HG03280 (cell line): ENCODE results near the gene ZDHHC20.

Experiments
- ATAC-seq: cut with Tn5 transposase; IDR thresholded peaks from one replicate; pipeline ENCODE4 v1.9.1; 2021; ENCODE audit warnings: mild to moderate bottlenecking, moderate library complexity; ENCODE audit not compliant: unreplicated experiment

ZDHHC20 gene

GRCh38 chr13:21458813-21459701, at the start of gene ZDHHC20:
Gene ZDHHC20 (minus strand): TSS chr13:21459303. CDS start chr13:21459171, 132 bp downstream.
- ATAC-seq = peak; percentile 92

GRCh38 chr13:21504379-21504778, 45.3 kb upstream of the ZDHHC20 start:
- ATAC-seq = no peak

DNA sequence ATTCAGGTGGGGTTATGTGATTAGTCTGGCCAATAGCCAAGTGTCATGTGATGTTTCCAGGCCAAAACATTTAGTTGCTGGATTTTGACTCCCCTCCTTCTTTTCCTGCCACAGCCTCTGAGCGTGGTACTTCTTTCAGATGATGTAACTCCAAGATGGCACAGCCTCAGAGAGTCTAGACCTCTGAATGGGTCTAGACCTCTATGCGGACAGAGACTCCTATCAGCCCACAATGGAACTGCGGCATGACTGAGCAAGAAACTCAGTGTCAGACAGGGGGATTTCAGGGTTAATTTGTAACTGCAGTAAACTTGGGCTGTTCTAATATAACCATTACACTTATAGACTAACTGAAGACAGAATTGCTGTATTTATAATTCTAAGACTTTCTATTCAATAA, 42.6 kb upstream of the ZDHHC20 start:
- ATAC-seq = no peak

DNA sequence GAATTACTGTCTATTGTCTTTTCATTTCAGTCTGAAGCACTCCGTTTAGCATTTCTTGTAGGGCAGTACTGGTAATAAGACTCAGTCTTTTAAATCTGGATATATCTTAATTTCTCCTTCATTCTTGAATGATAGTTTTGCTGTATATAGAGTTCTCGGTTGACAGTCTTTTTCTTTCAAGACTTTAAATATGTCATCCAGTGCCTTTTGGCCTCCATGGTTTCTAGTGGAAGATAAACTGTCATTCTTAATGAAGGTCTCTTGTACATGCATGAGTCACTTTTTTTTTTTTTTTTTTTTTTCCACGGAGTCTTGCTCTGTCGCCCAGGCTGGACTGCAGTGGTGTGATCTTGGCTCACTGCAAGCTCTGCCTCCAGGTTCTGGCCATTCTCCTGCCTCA, 27.2 kb upstream of the ZDHHC20 start:
- ATAC-seq = no peak

GRCh38 chr13:21483748-21484147, 24.6 kb upstream of the ZDHHC20 start:
- ATAC-seq = no peak

DNA sequence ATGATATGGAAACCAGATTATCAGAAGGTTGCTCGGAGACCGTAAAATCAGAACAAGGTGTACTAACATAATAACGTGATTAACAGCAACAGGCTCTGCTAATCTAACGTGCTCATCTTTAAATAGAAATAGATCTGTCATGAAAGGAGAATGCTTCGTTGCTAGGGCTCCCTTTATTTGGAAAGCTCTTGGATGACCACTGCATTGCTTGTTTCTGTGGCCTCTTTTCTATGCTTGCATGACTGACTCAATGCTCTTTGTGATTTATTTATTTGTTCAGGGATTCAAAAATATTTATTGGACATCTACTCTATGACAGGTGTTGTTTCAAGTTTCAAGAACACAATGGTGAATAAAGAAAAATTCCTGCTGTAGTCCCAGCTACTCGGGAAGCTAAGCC, 22.3 kb upstream of the ZDHHC20 start:
- ATAC-seq = no peak

GRCh38 chr13:21478881-21479808, 20.0 kb upstream of the ZDHHC20 start:
- ATAC-seq = peak; percentile 45

- ATAC-seq = peak; percentile 86
Observed at GRCh38 chr13:21476893-21477472, 17.9 kb upstream of the ZDHHC20 start.

DNA sequence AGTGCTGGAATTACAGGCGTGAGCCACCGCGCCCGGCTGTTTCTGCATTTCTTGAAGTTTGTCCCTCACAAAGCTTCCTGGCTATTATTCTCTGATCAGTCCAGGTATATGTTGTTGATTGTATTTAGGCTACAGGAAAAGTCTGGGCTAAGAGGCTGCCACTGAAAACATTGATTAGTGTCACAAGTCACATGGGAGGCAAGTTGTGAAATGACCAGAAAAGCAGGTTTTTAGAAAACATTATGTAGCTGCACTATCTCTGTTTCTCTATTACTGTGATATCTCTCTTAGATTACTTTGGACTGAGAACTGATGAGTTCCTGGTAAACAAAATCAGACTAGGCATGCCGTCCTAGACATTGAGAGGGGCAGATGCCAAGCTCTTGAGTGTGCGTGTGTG, 16.0 kb upstream of the ZDHHC20 start:
- ATAC-seq = no peak

GRCh38 chr13:21470785-21471184, 11.7 kb upstream of the ZDHHC20 start:
- ATAC-seq = no peak

- no peak for ATAC-seq
Observed at GRCh38 chr13:21466527-21466926, 7.4 kb upstream of the ZDHHC20 start.

GRCh38 chr13:21465710-21466160, 6.6 kb upstream of the ZDHHC20 start:
- no peak for ATAC-seq

DNA sequence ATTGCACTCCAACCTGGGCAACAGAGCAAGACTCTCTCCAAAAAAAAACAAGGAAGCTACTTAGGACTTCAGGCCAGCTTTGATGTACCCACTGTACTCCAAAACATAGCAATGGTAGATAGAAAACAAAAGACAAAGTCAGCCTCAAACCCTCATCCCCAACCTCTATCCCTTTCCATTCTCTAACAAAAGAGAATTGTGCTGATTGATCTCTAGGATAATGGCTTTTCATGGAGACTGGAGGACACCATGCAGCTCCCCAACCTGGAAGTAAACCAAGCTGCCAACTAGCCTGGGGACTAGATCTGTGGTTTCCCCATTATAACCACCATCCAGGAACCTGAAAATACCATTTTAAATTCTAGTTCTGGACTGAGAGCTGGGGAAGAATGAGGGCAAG, 4.3 kb upstream of the ZDHHC20 start:
- no peak for ATAC-seq

GRCh38 chr13:21461131-21461530, 2.0 kb upstream of the ZDHHC20 start:
- ATAC-seq = no peak

- ATAC-seq = no peak
Observed at GRCh38 chr13:21458451-21458812, 671 bp downstream of the ZDHHC20 start.

DNA sequence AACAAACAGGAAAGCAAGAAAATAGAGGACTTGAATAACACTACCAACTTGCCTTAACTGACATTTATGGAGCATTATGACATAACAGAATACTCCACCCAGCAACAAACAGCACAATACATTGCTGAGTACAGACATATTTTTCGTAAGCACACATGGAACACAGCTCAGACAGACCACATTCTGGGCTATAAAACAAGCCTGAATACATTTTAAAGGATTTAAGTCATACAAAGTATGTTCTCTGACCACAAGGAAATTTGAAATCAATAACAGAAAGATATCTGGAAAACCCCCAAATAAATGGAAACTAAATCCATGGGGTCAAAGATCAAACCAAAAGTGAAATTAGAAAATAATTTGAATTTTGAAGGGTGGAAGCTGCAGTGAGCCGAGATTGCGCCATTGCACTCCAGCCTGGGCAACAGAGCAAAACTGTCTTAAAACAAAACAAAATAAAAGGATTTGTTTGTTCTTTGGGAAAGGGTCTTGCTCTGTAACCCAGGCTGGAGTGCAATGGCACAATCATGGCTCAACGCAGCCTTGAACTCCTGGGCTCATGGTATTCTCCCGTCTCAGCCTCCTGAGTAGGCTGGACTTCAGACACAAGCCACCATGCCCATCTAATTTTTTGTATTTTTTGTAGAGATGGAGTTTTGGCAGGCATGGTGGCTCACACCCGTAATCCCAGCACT, 5.6 kb downstream of the ZDHHC20 start:
- no peak for ATAC-seq

- ATAC-seq = no peak
Observed at GRCh38 chr13:21450936-21451335, 8.2 kb downstream of the ZDHHC20 start.

DNA sequence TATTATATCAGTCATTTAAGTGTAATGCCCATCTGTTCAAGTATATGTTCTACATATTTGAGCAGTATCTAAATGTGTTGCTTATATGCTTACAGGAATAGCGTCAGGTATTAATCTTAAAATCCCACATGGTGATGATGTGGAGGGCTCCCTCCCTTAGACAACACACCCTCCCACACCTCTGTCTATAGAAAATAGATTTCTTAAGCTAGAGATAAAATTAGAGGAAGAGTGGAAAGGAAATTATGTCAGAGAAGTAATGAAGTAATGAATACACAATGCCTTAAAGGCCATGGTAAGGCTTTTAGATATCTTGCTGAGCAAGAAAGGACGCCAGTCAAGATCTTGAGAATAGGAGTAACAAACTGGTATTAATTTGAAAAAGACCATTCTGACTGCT, 12.4 kb downstream of the ZDHHC20 start:
- ATAC-seq = no peak

DNA sequence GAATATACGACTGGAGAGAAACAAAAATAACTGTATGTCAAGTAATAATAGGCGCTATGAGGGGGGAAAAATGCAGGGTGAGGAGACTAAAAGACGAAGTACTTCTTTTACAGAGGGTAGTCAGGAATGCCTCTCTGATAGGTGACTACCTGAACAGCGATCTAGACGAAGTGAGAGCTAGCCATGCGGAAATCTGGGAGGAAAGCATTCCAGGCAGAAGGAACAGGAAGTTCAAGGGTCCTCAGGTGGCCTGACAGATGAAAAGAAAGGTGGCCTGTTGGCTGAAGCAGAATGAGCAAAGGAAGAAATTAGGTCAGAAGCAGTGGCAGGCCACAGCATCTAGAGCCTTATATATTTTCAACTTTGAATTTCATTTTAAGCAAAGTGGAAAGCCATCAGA, 13.3 kb downstream of the ZDHHC20 start:
- no peak for ATAC-seq

GRCh38 chr13:21443171-21443570, 15.9 kb downstream of the ZDHHC20 start:
- ATAC-seq = no peak

GRCh38 chr13:21436582-21436981, 22.5 kb downstream of the ZDHHC20 start:
- no peak for ATAC-seq
